Measurements from ENCODE around the gene PLPP3.

Gene PLPP3

GRCh38 chr1:56450004-56450666 is 129.2 kb downstream of the PLPP3 start:
- no peak for TF ChIP-seq CTCF (IDR thresholded peaks at IDR 0.05; ENCODE audit: low read depth, low read length, missing control alignments)
- no peak for DNase-seq (ENCODE audit: extremely low read depth, low read depth)
- H3K4me3 ChIP-seq (replicated peaks; ENCODE audit: low read depth, low read length) = no peak overlapping the region

GRCh38 chr1:56448529-56449300 is 130.6 kb downstream of the PLPP3 start:
- H3K4me3 ChIP-seq (replicated peaks; ENCODE audit: low read depth, low read length) = no peak overlapping the region
- DNase-seq (ENCODE audit: extremely low read depth, low read depth) = no peak
- TF ChIP-seq CTCF (IDR thresholded peaks at IDR 0.05; ENCODE audit: low read depth, low read length, missing control alignments) = no peak

- DNase-seq (ENCODE audit: extremely low read depth, low read depth) = no peak
- no peak for TF ChIP-seq CTCF (IDR thresholded peaks at IDR 0.05; ENCODE audit: low read depth, low read length, missing control alignments)
- no peak overlapping the region for H3K4me3 ChIP-seq (replicated peaks; ENCODE audit: low read depth, low read length)
These were observed 131.5 kb downstream of the PLPP3 start for GRCh38 chr1:56447823-56448222.

- no peak for DNase-seq (ENCODE audit: extremely low read depth, low read depth)
- no peak for TF ChIP-seq CTCF (IDR thresholded peaks at IDR 0.05; ENCODE audit: low read depth, low read length, missing control alignments)
- H3K4me3 ChIP-seq (replicated peaks; ENCODE audit: low read depth, low read length) = no peak overlapping the region
These were observed 132.7 kb downstream of the PLPP3 start for GRCh38 chr1:56446531-56447098.

- DNase-seq (ENCODE audit: extremely low read depth, low read depth) = no peak
- H3K4me3 ChIP-seq (replicated peaks; ENCODE audit: low read depth, low read length) = no peak overlapping the region
- no peak for TF ChIP-seq CTCF (IDR thresholded peaks at IDR 0.05; ENCODE audit: low read depth, low read length, missing control alignments)
These were observed 134.3 kb downstream of the PLPP3 start for GRCh38 chr1:56444960-56445646.
